ENCODE measurements around the gene FYB1.
A peak's percentile ranks its signal among the peaks of the same experiment; 100 is the strongest.
"Not testable (repeated sequence)": the region's sequence is repeated elsewhere in the genome, so short reads cannot be mapped to it uniquely, and the experiment has no call there.

Gene FYB1

DNA sequence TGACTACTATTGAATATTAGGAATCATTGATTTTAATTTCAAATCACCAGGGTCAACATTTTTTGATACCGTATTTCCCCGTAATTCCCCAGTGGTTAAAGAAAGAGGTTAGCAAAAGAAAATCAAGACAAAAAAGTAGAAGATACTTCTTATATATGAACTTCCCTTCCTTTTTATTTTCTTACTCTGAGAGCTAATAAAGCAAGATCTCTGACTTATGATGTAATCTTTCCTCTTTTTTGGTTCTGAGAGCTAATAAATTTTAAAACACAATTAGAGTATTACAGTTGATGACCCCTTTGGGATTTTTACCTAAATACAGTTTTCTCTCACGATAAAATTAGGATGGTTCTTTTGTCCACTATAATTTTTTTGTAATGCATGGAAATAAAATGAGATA lies 9.2 kb upstream of the FYB1 start:
- DNase-seq (ENCODE audit: low spot score): no peak
- no peak for FAIRE-seq

DNA sequence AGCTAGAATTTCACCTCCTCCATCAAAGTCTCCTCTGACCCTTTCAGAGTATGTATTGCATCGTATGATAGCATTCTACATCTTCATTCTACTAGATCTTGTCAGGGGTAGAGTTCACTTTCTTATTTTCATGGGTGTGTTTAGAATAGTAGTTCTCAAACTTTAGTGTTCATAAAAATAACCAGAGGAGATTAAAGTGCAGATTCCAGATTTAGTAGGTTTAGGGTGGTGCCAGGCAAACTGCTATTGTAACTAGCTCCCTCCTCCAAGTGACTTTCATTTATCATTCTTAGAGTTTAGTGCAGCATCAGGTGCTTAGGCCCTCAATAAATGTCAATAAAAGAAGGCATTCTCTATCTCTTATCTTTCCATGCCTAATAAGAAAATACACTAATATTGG lies 7.2 kb upstream of the FYB1 start:
- DNase-seq (ENCODE audit: low spot score): no peak
- no peak for FAIRE-seq

DNA sequence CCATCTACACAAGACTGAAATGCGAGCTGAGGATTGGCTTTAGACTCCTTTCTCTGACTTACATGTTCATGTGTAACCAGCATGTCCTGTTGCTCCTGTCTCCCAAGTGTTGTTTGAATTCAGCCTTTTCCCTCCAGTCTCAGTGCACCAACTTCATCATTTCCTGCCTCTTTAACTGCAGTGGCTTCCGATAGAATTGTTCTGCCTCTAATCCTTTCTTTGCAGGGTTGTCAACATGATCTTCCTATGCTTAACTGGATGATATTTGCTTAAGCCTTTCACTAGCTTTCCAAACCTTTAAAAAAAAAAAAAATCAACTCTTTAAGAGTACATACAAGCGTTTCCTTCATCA lies 6.7 kb upstream of the FYB1 start:
- DNase-seq (ENCODE audit: low spot score): no peak
- no peak for FAIRE-seq

DNA sequence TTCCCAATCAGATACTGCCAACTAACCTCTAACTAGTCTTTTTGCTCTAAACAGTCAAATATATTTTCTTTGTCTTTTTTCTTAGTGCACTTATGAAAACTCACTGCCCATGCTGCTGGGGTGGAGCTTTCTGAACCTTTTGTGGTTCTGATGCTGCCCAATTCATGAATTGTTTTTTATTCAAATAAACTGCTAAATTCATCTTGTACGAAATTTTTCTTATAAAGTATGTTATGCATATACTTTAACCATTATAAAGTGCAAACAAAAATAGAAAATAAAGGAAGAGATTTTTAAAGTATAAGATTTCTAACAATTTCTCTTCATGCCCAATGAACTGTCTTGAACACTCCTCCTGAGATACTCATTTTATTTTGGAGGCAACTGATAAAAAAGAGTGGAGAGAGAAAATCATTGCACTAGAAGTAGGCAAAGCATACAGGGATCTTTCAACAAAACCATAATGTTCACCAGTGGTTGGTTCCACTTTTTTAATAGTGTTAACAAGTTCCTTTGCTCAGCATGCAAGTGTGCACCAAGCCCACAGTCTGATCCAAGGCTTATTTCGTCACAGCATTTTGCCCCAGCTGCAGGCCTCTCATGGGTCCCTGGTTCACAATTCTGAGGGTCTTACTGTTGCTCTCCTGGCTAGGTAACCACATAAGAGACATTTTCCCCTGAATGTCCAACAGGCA lies 6.2 kb upstream of the FYB1 start:
- FAIRE-seq: no peak
- DNase-seq (ENCODE audit: low spot score): no peak

DNA sequence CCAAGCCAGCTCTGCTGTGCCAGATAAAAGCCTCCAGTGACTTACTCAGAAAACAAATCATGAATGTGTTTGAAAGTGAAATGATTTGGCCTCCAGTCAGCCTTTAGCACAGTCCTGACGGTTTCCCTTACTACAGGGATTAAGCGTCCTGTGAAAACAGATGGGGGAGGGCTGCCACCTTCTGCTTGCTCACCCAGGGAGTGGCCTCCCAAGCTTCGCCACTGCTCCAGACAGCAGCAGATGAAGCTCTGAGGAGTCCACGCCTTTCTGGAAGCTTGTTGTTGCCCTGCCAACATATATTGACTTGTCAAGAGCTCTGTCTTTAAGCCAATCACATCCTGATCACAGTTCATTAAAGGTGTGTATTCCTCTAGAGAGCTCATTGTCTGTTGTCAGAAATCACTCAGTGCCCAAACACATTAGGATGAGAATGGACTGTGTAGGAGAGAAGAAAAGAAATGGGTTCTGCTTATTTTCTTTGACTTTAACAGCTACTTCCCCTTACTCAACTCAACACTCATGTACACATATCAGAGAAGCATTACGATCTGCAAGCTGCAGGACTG lies 4.9 kb upstream of the FYB1 start:
- FAIRE-seq: peak; percentile 30
- no peak for DNase-seq (ENCODE audit: low spot score)

DNA sequence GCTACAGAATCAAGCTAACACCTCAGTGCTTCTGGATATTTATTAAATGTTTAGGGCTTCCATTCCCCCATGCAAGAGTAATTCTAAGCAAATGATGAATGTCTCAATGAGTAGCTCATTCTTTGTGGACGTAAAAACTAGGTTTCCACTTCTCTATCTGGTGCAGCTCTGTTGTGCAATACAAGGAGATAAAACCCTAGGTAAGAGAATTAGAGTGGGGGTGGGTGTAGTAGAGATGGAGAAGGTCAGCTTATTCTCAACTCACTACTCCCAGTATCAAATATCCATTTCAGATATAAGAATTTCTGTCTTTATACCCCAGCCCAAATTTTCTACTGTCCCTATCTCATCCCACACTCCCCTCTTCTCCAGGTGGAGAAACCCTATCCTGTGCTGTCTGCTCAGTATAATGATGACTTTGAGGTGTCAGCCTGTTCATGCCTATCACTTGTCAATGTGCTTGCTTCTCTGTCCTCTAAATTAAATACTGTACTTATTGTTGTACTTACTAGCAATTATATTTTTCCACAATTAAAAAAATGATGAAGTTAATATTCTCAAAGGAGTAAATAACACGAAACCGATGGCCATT lies 4.3 kb upstream of the FYB1 start:
- DNase-seq (ENCODE audit: low spot score) (no peak), FAIRE-seq (no peak)

DNA sequence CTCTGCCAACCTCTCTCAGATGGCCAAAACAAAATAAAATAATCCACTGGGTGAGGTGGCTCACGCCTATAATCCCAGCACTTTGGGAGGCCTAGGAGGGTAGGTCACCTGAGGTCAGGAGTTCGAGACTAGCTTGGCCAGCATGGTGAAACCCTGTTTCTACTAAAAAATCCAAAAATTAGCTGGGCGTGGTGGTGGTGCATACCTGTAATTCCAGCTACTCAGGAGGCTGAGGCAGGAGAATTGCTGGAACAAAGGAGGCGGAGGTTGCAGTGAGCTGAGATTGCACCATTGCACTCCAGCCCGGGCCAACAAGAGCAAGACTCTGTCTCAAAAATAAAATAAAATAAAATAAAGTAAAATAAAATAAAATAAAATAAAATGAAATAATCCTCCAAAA lies 2.3 kb upstream of the FYB1 start:
- FAIRE-seq; DNase-seq (ENCODE audit: low spot score): not testable (repeated sequence)

DNA sequence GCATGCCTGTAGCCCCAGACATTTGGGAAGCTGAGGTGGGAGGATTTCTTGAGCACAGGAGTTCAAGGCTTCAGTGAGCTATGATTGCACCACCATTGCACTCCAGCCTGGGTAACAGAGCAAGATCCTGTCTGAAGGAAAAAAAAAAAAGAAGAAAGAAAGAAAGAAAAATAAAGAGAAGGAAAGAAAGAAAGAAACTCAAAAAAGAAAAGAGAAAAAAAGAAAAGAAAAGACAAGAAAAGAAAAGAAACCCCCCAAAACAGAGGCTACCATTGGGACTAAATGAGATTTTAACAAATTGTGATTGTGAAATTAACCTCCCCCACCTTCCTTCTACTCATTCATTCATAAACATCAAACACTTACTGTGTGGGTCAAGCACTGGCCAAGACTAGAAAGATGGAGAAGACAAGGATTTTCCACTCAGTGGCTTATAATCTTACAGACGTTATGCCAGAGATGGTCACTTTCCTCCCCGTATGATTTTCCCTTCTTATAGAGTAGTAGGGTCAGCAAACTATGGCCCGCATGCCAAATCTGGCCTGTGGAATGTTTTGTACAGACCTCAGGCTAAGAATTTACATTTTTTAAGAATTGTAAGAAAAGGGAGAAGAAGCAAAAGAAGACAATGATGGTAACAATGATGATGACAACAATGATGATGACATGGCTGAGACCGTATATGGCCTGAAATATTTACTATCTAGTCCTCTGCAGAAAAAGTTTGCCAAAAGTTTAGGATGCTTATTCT lies 1.1 kb upstream of the FYB1 start:
- FAIRE-seq (no peak), DNase-seq (ENCODE audit: low spot score) (no peak)

DNA sequence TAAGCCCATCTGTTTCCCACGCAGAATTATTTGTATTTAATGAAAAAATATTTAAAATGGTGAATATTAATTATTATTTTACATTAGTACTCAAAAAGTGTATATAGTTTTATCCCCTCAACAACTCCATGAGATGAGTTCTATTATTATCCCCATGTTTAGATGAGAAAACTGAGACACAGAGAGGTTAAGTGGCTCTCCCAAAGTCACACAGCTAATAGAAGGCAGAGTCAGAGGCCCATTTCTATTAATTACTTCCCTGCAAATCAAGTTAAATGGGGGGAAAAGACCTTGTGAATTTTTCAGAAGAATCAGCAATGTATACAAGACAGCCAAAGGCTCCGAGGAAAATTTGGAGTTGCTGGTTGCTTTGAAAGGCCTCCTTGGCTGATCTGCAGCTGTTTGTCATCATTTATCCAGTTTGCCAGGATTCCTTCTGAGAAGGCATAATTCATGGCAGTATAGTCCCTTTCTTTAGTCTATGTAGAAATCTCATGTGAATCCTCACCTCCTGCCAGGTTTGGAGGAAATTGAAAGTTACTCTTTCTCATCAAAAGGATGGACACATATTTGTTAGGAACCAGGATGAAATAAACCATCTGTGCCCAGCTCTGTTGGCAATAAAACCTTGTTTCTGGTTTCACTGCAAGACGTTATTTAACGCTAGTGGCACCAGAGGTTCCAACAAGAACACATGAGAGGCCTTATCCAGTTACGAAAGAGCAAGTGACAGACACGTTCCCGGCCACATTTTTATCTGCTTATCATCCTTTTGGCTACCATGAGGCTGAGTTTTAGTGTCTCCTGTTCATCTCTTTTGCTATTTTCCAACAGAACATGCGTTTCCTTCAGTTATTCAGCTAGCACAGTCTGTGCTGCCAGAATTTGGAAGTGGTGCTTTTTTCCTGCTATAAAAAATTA lies 621 bp downstream of the FYB1 start:
- DNase-seq (ENCODE audit: low spot score) (no peak), FAIRE-seq (no peak)

DNA sequence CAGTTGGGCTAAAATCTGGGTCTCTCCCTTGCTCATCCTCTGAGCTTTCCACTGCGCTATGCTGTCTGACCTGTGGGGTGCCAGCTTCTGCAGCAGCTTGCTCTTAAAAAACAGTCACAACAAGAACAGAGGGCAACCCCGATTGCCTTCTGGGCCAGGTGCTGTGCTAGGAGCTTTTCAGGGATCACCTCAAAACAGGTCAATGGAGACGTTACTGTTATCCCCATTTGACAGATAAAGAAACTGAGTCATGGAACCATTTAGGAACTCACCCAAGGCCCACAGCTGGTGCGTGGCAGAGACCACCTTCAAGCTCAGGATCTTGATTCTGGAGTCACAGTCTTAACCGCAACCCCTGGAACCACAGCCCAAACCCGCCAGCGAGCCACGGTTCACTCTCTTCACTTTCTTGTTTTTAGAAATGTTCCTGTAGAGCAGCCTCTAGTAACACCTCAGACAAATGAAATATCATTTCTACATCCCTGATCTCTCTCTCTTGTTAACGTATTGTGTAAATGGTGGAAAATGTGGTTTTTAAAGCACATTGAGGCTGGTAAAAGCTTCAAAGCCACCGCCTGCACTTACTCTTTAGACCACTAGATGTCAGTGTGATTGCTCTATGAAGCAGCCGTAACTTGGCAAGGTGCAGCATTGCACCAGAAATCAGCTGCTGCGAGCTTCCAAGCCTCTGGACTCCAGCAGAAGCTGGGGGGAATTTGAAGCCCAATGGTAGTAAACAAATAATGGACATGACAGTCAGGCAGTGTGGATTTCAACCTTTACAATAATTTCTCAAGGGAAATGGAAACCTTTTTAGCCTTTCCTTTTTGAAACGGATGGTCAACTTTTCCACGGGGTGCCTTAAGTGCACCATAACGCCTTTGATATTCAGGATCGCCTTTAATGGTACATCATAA lies 1.7 kb downstream of the FYB1 start:
- peak; percentile 88 for DNase-seq (ENCODE audit: low spot score)
- no peak for FAIRE-seq

DNA sequence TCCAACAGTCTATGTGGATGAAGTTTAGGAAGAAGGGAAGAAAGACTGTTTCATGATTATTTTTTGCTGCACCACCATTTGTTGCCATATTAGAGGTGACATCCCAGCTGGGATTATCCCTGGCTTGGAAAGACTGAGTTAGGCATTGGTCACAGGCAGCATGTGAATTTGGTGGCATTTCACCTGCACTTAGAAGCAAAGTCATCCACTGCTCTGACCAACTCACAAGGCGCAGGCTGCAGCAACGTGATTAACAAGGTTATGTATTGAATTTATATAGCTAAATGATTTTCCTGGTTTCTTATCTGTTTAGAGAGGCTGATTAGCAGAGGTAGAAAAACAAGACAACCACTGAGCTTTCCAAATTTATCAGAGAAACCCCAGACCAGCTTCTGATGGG lies 2.7 kb downstream of the FYB1 start:
- no peak for FAIRE-seq
- DNase-seq (ENCODE audit: low spot score): no peak

DNA sequence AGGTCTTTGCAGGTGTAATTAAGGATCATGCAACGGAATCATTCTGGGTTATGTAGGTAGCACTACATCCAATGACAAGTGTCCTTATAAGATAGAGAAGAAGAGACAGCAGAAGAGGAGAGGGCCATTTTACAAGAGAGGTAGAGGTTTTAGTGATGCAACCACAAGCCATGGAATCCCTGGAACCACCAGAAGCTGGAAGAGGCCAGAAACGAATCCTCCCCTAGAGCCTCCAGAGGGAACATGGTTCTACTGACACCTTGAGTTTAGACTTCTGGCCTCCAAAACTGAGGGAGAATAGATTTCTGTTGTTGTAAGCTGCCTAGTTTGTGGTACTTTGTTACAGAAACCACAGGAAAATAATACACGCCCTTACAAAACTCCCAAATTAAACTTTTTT lies 3.5 kb downstream of the FYB1 start:
- FAIRE-seq: no peak
- DNase-seq (ENCODE audit: low spot score): no peak

DNA sequence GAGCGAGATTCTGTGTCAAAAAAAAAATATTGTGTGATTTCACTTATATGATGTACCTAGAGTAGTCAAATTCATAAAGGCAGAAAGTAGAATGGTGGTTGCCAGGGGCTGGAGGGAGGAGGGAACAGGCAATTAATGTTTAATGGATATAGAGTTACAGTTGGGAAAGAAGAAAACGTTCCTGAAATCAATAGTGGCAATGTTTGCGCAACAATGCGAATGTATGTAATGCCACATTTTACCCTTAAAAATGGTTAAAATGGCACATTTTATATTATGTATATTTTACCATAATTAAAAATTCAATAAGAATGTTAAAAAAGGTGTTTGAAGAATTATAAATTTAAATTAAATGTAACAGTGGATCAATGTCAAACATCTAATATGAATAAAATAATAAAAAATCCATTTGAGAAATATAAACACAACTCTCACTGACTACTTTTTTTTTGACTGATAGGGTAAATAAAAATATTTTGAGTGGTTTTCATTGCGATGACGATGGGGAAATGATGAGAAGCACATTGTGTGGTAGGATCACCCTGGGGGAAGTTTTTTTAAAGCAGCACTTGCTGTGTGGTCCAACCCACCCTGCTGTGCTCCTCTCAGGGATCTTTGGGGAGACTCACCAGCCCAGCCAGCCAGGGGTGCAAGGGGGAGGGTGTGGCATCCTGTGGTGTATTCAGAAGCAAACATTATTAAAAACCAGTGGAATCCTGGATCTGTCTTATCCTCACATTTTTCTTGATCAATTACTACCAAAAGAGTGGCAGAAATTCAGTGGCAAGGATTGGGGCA lies 4.3 kb downstream of the FYB1 start:
- no peak for DNase-seq (ENCODE audit: low spot score)
- no peak for FAIRE-seq

DNA sequence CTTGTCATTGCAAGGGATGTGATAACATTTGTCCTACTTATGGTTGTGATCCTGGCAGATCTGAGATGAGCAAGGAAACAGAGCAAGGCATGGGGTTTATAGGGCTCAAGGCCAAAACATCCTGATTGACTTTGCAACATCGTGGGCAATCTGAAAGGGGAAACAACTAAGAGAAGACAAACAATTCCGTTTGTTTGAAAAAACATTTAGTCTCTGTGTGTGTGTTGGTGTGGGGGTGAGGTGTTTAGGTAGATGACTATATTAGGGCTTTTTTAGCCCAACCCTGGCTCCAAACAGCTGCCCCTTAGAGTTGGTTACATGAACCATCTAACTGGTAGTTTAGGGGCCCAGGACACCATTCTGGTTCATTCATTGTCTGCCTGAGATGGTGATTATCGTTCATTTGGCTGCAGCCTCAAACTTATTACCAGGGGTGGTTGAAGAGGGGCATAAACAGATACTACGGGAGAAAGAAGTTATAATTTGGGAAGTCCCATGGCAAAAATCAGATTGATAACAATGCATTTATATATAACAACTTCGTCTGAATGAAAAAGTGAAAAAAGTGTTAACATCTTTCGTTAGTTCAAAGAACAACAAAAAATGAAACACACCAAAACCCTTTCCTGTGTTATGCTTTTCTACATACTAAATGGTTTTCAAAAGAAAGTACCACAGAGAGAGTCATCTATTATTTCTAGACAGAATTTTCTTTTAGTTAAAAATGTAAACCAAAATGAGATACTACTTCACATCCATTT lies 5.7 kb downstream of the FYB1 start:
- no peak for DNase-seq (ENCODE audit: low spot score)
- FAIRE-seq: no peak

DNA sequence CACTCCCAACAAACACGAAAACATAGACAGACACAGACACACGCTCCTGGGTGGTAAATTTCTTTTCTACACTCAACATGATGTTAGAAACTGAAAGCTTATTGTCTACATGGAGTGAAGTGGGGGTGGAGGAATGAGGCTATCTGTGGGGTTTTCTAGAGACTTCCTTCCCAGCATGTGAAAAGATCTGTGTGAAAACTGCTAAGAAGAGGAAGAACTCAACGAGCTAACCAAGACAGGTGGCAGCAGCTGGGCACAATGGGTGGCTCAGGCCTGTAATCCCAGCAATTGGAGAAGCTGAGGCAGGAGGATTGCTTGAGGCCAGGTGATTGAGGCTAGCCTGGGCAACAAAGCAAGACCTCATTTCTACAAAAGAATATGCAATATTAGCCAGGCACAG lies 7.6 kb downstream of the FYB1 start:
- DNase-seq (ENCODE audit: low spot score) (no peak), FAIRE-seq (no peak)

DNA sequence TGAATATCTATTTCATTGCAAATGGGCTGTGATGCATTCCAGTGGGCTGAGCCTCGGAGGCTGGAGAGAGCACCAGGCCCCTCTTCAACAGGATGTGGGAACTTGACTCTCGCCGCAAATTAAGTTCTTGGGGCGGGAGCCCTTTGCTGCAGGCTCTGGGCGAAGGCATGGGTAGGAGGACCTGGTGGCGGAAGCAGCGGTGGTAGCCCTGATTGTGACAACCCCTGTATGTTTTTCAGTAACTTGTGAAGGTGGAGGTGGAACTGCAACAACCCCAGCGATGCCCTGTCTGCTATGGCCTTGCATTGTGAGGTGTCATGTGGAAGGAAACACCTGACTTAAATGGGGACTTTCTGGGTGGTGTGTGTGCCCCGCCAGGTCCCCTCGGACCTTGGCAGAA lies 9.4 kb downstream of the FYB1 start:
- FAIRE-seq (peak; percentile 56), DNase-seq (ENCODE audit: low spot score) (no peak)

DNA sequence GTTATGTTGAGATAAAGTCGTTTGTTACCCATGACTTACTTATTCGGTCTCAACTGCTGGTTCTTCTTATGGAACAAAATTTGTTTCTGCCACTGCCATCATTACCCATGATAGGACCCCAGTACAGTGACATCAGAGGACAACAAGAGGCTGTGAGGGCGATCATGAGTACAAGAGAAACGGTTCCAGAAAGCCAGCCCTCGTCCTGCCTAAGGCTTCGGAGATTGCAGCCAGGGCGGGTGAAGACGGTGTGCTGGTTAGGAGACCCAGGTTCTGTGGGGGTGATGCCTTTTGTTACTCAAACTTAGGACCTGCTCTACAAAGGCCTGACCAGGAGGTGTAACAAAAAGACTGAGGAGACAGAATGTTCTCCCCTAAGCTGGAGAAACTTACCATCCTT lies 10.9 kb downstream of the FYB1 start:
- FAIRE-seq: no peak
- DNase-seq (ENCODE audit: low spot score): no peak

DNA sequence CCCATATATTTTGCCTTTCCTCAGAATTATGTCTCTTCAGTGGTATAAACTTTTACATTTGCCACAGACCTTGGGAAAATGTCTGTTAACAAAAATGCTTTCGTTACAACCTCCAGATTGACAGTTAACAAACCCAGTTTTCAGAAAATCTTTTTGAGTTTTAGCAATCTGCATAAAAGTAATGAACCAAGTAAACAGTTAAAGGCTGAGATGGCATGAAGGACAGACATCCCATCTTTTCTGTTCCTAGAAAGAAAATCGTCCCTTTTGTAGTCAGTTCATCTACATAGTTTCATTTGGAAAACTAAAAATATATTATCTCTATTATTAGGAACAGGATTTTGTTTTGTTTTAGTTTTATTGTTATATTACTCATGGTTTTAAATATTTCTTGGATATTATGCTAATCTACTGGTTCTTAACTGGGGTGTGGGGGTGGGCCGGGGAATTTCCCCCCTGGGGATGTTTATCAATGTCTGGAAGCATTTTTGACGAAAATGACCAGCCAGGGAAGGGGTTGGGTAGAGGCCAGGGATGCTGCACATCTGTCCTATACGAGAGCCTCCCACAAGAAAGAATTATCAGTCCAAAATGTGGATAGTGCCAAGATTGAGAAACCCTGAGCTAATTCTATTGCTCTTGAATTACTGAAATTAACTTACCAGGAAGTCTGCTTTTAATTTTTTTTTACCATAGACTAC lies 11.9 kb downstream of the FYB1 start:
- FAIRE-seq: no peak

More for the DNA sequence above, 11.9 kb downstream of the FYB1 start:
- DNase-seq (ENCODE audit: low spot score): no peak

Measured in urothelium cell line (cell line).